GM12878 (cell line): ENCODE data around the gene PRPF6.

Experiments
- CEBPB ChIP-seq, 2 experiments: fragments of 150-350 bp in 1 of 2; IDR thresholded peaks; 2 replicates each; pipeline ENCODE4 v1.6.1; 2012 to 2014; ENCODE audit warnings: low read depth in 2 of 2, low read length in 2 of 2, borderline replicate concordance in 1 of 2, inconsistent platforms in 1 of 2
- CEBPZ ChIP-seq: fragments of 150-350 bp; IDR thresholded peaks from 2 replicates; pipeline ENCODE4 v1.6.1; 2016; ENCODE audit warnings: low read depth, low read length
- E2F4 ChIP-seq: IDR thresholded peaks from 2 replicates; pipeline ENCODE4 v1.6.1; 2012; ENCODE audit warnings: low read depth, low read length, improper control_type of control experiment
- GABPA ChIP-seq: IDR thresholded peaks from 2 replicates; pipeline ENCODE4 v1.6.1; 2014; ENCODE audit warnings: antibody characterized with exemption, low read depth, mild to moderate bottlenecking, inconsistent platforms
- RAD51 ChIP-seq: fragments of 450-650 bp; IDR thresholded peaks from 2 replicates; pipeline ENCODE4 v1.6.1; 2016; ENCODE audit warnings: moderate library complexity, mild to moderate bottlenecking, inconsistent platforms
- YY1 ChIP-seq: IDR thresholded peaks from 2 replicates; pipeline ENCODE4 v1.6.1; 2011; ENCODE audit warnings: low read depth, mild to moderate bottlenecking, low read length
- ZNF592 ChIP-seq: fragments of 450-650 bp; IDR thresholded peaks from 2 replicates; pipeline ENCODE4 v1.6.1; 2017; ENCODE audit warnings: mild to moderate bottlenecking, moderate library complexity

- TF ChIP-seq CEBPB (IDR thresholded peaks at IDR 0.05; ENCODE audit: borderline replicate concordance in 1 of 2, low read depth in 2 of 2, low read length in 2 of 2) (no peak), GABPA (no peak), RAD51 (no peak), YY1 (no peak), E2F4 (no peak), ZNF592 (no peak), CEBPZ (no peak)
These were observed 73.1 kb downstream of the PRPF6 start for GRCh38 chr20:64053841-64054661.
